ENCODE results near the gene PIAS4.
A peak's percentile ranks its signal among the peaks of the same experiment; 100 is the strongest.

Gene PIAS4

DNA sequence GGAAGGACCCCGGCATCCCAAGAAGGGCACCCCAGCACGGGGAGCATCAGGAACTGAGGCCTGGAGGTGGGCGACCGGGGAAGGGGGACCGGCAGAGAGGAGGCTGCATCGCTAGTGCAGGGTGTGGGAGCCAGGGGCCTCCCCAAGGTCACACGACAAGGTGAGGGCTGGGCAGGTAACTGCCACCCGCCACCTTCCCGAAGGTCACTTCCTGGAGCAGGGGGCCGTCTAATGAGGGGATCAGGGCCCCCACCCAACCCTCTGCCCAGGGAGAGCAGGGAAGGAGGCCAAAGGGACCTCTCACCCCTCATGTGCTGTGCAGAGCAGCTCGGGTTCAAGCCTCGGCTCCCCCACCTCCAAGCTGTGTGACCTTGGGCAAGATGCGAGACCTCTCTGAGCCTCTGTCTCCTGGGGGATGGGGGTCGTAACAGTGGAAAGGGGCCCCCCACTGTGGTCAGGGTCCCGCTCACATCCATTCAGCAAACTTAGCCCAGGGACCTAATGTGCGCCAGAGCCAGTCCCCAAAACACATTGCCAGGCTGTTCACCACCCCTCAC, 53.2 kb downstream of the PIAS4 start:
- DNase-seq, result no peak

DNA sequence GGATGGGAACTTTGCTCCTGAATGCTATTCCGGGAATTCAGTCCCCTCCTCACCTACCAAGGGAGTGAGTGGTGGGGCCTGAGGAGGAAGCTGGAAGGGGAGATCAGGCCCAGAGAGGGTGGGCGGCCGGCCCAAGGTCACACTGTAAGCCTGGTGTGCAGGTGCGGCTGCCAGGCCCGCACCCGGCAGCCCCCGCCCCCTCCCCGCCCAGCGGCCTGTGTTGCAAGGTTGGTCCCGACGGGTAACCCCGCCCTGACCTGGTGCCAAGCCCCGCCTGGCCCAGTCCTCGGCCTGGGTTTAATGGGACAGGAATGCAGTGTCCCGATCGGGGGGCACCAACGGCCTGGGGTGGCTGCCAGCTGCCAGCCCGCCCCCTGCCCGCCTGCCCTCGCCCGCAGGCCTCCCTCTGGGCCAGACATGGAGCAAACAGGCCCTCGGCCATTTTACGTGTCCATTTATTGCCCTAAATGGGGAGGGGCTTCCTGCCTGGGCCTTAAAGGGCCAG, 53.7 kb downstream of the PIAS4 start:
- DNase-seq, result peak in 1 of 2 experiments; percentile 42

DNA sequence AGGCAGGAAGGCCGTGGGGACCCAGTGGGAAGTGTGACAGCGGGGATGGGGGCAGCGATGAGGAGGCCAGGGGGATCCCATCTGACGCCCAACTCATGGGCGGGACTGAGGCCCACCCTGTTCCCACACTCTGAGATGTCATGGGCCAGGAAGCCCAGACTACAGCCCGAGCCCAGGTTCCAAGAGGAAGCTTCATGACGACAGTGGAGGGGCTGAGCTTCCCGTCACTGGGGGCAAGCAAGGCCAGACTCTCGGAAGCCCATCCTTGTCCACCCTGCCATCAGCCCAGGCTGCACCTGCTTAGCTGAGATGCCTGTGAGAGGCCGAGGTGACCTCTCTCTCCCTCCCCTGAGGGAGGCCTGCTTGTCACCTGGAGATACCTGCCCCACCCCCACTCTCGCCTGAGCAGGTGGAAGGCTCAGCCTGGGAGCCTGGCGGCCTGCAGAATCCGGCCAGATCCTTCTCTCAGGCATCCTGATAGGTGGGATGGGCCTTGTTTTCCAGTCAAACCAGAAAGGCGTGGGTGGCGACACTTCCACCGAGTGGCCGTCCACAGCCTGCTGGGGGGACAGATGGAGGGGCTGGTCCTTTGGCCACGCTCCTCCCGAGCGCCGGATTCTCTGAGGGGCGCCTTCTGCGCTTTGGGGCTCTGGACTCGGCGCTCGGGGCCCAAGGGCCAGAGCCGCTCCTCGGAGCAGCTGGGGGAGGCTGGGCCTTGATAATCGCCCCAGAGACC, 54.3 kb downstream of the PIAS4 start:
- no peak for DNase-seq

DNA sequence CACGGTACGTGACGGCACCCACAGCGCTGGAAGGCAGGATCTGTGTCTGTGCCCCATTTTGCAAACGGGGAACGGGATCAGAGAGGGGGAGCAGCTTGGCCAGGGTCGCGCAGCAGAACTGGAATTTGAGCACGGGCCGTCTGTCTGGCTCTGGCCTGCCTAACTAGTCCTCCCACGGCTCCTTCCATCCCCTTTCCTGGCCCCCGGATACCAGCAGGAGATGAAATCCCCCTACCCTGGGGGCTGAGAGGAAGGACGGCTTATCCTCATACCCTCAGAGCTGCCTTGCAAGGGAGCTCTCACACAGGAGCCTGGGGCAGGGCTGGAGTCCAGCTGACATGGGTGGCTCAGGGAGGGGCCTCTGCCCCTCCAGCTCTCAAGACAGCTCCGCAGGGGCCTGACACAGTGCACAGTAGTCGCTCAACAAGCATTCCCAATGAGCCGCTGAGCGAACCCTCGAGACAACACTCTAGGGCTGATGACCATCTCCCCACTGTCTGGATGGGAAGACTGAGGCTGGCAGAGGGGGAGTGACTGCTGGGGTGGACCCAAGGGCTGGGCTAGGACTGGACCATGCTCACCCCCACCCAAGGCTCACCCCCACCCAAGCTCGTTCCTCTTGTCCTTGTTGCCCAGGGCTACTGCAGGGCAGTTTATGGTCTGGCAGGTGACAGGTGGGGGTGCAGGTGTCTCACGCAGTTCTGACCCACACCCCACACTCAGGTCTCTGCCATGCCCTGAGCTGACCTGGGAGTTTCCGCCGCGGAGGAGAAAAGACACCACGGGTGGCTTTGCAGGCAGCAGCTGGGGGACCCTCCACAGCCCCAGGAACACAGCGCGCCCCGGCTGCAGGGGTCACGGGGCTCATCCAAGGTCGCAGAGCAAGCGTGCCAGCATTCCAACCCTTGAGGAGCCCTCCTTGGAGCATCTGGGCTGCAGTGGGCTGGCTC, 55.2 kb downstream of the PIAS4 start:
- DNase-seq, result no peak

DNA sequence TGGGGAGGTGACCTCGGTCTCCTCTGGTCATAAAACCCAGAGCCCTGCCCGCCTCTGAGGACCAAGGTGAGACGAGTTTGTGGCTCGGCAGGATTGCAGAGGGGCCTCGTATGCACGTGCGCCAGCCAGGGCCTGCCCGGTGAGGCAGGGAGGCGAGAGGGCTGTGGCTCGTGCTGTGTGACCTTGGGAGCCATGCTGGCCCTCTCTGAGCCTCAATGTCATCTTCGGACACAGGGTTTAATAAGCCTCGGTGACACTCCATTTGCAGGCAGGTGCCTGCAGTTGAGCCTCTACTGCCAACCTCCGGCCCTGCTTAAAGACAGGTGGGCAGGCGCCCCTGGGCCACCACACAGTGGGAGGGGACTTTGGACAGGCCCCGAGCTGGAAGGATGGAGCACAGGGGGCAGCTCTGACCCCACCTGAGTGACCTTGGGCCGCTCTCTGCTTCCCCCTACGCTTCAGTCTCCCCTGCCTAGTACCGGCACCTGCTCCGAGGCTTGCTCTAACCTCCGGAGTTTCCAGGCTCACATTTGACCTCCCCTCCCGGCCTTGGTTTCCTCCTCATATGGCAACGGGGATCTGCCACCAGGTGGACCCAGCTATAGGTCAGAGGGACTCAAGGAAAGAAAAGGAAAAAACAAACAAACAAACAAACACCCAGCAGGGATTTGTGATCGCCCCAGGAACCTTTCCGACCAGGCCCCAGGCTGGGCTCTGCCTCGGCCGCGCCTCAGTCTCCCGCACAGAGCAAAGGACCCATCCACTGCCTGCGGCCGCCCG, 56.0 kb downstream of the PIAS4 start:
- no peak for DNase-seq

DNA sequence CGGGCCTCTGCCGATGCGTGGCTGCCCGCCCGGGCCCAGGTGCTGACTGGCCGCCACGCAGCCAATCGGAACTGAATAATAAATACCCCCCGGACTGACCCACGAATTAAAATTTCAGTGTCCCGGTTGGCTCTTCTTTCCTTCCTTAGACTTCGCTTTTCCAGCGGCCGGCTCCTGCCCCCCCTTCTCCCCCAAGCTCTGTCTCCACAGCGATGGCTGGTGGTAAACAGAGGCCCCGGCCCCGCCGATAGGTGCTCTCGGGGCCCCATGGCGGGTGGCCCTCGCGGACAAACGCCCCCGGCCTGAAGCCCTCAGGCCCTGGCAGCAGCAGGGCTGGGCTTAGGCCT, 56.6 kb downstream of the PIAS4 start:
- DNase-seq, result no peak

DNA sequence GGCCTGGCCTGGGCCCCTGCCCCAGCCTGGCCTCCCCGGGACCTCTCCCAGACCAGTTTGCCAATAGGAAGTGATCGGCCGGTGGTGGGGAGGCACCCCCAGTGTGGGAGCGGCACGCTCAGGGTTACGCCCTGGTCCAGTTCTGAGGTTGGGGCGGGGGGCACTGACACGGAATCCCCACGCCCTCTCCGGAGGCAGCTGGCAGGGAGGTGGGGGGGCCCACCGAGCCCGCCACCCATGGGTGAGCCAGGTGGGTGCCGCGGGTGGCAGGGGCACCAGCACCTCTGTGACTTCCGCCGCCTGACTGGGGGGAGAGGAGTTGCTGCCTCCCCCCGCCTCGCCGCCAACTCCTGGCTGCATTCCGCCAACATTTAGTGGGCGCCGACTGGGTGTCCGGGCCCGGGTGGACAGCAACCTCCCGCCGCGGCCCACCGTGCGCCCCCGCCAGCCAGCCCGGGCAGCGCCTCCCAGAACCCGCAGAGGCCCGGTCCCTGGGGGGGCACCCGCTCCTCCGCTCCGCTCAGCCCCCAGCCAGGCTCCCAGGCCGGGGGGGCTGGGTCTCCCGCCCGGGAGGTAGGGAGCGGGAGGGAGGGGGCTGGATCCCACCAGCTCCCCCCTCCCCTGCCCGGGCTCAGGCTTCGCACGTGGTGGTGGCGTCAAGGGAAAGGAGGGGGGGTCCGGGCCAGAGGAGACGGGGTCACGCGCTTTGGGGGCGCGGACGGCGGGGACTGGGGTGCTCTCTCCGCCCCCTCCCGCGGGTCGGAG, 57.1 kb downstream of the PIAS4 start:
- DNase-seq, result peak in 1 of 2 experiments; percentile 46

DNA sequence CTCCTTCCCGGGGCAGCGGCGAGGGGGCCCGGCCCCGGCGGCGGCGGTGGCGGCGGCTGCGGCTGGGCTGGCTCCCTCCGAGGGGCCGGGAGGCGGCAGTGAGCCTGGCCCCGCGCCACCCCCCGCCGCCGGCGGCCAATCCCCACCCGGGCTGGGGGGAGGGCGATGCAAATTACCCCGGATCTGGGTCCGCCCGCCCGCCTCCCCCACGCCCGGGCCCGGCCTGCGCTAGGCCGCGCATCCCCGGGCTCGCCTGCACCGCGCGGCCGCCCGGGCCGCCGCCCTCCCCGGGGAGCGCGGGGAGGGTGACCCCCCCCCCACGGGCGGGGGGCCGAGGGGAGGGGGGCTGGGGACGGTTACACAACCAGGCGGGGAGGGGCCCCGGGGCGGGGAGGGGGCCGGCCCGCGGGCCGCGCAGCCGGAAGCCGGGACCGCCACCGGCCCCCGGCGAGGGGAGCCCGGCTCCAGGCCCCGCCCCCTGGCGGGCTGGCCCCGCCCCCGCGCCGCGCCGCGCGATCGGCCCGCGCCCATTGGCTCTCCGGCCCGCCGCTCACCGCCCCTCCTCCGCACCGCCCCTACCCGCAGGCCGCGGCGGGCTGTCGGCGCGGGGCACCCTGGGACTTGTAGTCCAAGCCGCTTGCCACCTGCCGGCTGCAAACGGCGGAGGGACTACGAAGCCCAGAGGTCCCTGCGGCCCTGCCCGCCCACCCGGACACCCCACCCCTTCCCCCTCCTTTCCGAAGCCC, 58.1 kb downstream of the PIAS4 start:
- DNase-seq, result peak; percentile 94

DNA sequence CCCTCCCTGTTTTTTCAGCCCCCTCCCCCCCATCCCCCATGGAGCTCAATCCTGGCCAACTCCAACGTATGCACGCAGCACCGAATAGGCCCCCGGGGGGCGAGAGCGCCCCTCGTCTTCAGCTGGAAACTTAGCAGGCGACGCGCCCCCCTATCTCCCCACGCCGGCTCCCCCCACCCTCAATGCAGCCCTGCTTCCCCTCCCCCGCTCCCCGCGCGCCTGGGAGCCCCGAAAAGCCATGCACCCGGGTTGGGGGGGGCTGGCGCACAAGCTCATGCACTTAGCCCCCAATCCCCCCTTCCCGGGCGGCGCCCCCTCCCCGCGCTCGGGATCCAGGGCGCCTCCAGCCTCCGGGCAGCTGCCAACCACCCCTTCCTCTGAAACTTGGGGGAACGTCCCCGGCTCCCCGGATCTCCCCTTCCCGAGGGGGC, 58.7 kb downstream of the PIAS4 start:
- peak in 1 of 2 experiments; percentile 55 for DNase-seq

DNA sequence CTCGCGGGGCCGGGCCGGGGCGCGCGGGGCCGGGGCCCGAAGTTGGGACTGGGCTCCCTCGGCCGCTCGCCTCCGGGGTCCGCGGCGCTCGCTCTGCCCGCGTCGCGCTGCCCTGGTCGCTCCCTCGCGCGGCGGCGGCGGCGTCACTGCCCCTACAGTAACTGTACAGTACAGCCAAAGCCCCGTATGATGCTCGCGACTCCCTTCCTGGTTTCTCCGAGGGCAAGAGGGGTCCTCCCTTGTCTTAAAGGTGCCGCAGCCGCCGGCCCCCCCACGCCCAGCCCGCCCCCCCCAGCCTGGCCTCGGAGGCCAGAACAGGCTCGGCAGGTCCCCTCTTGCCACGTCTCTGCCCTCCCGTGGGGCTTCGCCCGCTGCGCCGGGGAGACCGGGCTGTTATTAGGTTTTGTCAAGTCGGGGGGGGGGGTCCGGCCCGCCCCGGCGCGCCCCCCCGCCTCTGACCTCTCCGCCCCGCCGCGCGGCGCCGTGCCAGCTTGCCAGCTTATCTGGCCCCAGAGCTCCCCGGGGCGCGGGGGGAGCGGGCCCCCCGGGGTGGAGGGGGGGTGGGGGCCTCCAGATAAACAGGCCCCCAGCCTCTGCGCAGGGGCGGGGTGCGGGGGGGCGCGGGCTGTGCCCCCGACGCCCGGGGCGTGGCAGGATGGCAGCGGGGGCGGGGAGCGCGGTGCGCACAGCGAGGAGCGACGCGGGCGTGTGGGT, 59.3 kb downstream of the PIAS4 start, which contains the start of gene ZBTB7A:
TSS of gene ZBTB7A (minus strand) at position 218 of the 714 bp plus-strand sequence. CDS start 11,667 bp downstream, outside the sequence.
- peak; percentile 72 to 74 for DNase-seq

DNA sequence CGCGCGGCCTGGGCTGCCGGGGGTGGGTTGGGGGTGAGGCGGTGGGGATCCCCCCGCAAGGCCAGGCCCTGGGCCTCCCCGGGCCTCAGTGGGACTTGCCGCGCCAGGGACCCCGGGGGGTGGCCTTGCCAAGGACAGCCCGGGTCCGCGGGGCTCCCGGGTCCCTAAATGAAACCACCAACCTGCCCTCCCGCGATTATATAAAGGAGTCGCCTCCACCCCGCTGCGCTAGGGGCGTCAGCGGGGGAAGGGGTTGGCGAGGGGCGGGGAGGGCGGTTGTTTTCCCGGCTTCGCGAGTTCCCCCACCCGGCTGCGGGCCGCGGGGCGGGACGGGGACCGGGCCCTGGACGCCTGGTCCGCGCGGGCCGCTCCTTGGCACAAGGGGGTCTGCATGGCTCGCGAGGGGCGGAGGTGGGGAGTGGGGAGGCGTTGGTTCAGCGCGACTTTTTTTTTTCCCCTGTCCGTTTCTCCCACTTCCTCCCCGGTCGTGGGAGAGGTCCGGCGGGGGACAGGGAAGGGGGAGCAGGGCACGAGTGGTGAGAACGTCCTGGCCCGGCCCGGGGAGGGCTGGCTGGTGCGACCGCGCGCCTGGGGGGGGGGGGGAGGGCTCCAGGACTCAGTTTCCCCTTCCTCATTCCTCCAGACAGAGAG, 60.0 kb downstream of the PIAS4 start:
- no peak for DNase-seq

DNA sequence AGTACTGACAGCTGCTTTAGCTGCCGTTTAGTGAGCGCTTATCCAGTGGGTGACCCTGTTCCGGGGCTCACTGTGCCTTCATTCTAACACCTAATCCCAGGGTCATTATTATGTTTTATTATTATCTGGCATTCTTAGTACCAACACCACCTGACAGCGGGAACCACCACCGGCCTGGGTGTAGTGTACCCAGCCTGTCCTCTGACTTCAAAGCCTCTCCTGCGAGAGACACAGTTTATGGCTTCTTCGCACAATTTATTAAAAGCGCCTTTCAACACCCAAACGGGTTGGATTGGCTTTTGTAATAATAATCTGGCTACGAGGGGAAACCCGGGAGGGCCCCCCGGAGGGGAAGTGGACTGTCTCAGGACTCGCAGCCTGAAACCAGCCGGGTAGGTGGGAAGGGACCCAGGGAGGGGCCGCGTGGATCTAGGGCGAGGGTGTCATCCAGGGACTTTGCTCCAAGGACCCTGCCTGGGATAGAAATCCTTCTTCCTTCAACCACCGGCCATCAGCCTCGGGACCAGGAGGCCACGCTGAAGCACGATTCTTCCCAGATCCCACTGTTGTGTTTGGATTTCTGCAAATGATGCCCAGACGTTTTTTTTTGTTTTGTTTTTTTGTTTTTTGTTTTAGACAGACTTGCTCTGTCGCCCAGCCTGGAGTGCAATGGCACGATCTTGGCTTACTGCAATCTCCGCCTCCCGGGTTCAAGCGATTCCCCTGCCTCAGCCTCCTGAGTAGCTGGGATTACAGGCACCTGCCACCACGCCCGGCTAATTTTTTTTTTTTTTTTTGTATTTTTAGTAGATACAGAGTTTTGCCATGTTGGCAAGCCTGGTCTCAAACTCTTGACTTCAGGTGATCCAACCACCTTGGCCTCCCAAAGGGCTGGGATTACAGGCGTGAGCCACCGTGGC, 60.8 kb downstream of the PIAS4 start:
- no peak for DNase-seq

DNA sequence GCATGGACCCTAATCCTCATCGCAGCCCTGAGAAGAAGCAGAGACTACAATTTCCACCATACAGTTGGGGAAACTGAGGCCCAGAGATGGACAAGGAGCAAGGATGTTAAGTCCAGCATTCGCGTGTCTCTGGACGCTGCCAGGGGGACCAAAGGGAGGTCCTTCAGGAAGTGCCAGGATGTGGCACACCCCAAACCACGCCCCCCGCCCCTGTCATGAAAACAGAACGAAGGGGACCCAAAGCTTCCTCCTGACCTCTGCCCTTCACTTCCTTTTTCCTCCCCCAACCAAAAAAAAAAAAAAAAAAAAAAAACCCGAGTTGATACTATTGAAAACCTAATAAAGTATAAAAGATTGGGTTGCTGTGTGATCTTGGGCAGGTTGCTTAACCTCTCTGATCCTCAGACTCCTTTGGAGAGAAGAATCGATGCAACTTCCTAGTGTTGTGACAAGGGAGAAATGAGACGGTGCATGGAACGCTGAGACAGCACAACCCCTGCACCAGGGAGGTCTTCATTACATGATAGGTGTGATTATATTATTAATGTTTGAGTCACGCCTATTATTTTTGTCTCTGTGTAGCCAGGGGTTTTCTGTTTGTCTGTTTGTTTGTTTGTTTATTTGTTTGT, 61.9 kb downstream of the PIAS4 start:
- peak; percentile 70 to 73 for DNase-seq

DNA sequence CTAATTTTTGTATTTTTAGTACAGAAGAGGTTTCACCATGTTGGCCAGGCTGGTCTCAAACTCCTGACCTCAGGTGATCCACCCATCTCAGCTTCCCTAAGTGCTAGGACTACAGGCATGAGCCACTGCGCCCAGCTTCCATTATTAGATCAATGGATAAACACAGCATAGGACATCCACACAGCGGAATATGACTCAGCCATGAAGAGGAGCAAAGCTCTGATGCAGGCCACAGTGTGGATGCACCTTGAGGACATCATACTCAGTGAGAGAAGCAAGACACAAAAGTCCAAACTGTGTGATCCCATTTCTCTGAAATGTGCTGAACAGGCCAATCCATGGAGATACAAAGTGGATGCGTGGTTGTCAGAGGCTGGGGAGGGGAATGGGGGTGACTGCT, 64.1 kb downstream of the PIAS4 start:
- DNase-seq, result no peak

DNA sequence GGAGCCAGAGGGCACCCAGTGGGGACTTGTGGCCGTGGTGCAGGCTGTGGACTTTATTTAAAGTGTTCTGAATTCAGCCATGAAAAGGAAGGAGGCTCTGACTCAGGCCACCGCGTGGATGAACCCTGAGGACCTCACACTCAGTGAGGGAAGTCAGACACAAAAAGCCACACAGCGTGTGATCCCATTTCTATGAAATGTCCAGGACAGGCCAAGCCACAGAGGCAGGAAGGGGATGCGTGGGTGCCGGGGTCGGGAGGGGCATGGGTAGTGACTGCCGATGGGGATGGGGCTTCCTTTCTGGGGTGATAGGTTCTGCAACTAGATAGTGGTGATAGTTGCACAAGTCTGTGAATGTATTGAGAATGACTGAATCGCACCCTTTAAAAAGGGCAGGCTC, 67.8 kb downstream of the PIAS4 start:
- peak in 1 of 2 experiments; percentile 50 for DNase-seq

DNA sequence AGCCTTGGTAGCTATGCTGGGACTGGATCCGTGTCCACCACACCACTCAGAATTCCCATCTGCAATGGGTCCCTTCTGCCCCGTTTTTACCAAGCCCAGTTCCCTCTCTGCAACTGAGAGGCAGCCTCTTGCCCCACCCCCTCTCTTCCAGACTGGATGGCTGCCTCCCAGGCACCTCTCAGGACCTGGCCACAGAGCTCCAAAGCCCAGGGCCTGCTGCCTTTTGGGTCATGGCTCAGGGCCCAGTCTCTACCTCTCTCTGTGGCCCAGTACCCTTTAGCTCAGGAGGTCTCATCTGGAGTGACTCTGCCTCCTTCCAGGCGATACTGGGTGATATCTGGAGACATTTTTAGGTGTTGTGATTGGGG, 69.5 kb downstream of the PIAS4 start:
- no peak for DNase-seq

DNA sequence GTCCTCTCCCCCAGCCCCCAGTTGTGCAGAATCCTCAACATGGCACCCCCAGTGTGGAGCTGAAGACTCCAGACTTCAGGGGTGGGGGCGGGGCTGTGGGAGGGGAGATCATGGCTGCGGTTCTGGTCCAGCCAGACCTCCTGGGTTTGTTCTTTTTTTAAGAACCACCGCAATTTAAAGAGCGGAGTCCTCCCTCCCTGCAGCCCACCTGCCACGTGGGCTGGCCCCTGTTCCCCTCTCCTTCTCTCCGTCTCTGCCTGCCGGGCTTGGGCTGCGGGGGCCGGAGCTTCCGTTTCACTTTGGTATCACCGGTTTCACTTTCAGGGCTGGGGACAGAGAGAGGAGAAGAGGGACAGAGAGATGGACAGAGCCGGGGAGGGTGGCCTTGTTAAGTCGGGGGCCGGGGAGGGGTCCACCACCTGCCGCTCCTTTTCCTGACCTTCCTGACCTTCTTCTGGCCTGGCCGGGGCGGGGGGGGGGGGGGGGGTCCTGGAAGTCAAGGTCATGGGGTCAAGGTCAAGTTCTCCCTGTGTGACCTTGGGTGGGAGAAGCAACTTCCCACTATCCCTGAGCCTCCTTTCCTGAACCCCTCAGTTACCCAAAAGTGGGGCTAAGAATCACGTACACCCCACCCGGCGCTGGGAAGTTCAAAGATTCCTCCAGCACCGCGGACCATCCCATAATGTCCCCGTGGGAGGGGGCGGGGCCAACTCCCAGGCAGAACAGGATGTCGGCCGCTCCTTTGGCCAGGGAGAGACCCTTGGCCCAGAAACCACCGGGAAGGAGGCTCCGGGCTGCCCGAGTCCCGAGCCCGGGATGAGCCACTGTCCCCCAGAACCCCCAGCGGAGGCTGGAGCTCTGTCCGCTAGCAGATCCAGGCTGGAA, 70.5 kb downstream of the PIAS4 start:
- DNase-seq, result peak; percentile 58 to 71
